B cell (primary cell): ENCODE results near the gene FA2H. TPM values are rescaled to one million over a fixed set of nuclear protein-coding genes. Genes with fewer than 3 reads are reported as not detected.

ENCODE experiments used
- ATAC-seq: fragments of 200-7000 bp; cut with Tn5 transposase; one replicate; pipeline ENCODE4 v1.10.0; 2021; ENCODE audit warnings: low read depth, mild to moderate bottlenecking, moderate number of reproducible peaks, moderate library complexity
- CTCF ChIA-PET: fragments of 350-600 bp; sonication (Branson Sonifier 250); formaldehyde crosslinking; loops from one replicate; lab custom pipeline; 2021; ENCODE audit warnings: antibody characterized with exemption, inconsistent platforms; lab: Charles Lee
- POLR2A ChIA-PET: fragments of 350-600 bp; sonication (Branson Sonifier 250); formaldehyde crosslinking; loops from one replicate; lab custom pipeline; 2021; ENCODE audit warnings: antibody characterized with exemption; lab: Charles Lee
- DNase-seq: peaks from one replicate; pipeline ENCODE4 v3.0.0; 2013
- H2AFZ ChIP-seq: 2 replicates; pipeline ENCODE4 v1.6.1; 2012; ENCODE audit warnings: mild to moderate bottlenecking, low read depth, low read length; ENCODE audit not compliant: insufficient read depth, poor library complexity, severe bottlenecking
- H3K27ac ChIP-seq, 2 donors: 1 replicate in 1 of 2; 2 replicates in 1 of 2; pipeline ENCODE4 v1.5.1; 2012 to 2013; ENCODE audit warnings: low read length in 2 of 2, mild to moderate bottlenecking in 2 of 2, moderate library complexity in 1 of 2
- H3K27me3 ChIP-seq, 4 experiments: fragments of 200-600 bp in 1 of 4; sonication (generic) in 1 of 4; replicated peaks in 1 of 4; 1 replicate in 2 of 4; 2 replicates in 2 of 4; pipeline versions ENCODE4 v1.6.1 to v1.7.0; 2013 to 2016; ENCODE audit warnings: low read length in 3 of 4, mild to moderate bottlenecking in 2 of 4, mixed read lengths in 1 of 4, moderate library complexity in 1 of 4; ENCODE audit not compliant: insufficient read depth in 4 of 4, control insufficient read depth in 3 of 4; ENCODE audit errors: control extremely low read depth in 1 of 4
- H3K36me3 ChIP-seq, 2 experiments: replicated peaks in 1 of 2; 1 replicate in 1 of 2; 2 replicates in 1 of 2; pipeline versions ENCODE4 v1.6.1 to v1.7.1; 2013; ENCODE audit warnings: low read length in 1 of 2; ENCODE audit not compliant: insufficient read depth in 2 of 2, control insufficient read depth in 1 of 2; ENCODE audit errors: control extremely low read depth in 1 of 2, extremely low read depth in 1 of 2
- H3K4me1 ChIP-seq, 2 donors: fragments of 200-600 bp in 1 of 2; sonication (generic) in 1 of 2; 1 replicate in 1 of 2; 2 replicates in 1 of 2; pipeline versions ENCODE4 v1.5.1 to v1.6.1; 2013 to 2017; ENCODE audit warnings: low read length in 2 of 2; ENCODE audit not compliant: control insufficient read depth in 2 of 2, insufficient read depth in 2 of 2
- H3K4me2 ChIP-seq: replicated peaks from 2 replicates; pipeline ENCODE3; 2012; ENCODE audit warnings: mild to moderate bottlenecking, low read depth, low read length; ENCODE audit not compliant: poor library complexity, severe bottlenecking
- H3K4me3 ChIP-seq, 5 experiments: fragments of 200-600 bp in 1 of 5; sonication (generic) in 1 of 5; 1 replicate in 3 of 5; 2 replicates in 2 of 5; pipeline versions ENCODE4 v1.5.1 to v1.7.0; 2011 to 2016; ENCODE audit warnings: low read length in 4 of 5, mild to moderate bottlenecking in 4 of 5, low read depth in 2 of 5, control low read depth in 1 of 5, moderate library complexity in 1 of 5; ENCODE audit not compliant: insufficient read depth in 1 of 5; ENCODE audit errors: control extremely low read depth in 1 of 5, extremely low read depth in 1 of 5
- H3K79me2 ChIP-seq: fragments of 200-600 bp; sonication (generic); one replicate; pipeline ENCODE4 v1.6.0; 2016; ENCODE audit warnings: low read length; ENCODE audit not compliant: control insufficient read depth, insufficient read depth
- H3K9ac ChIP-seq: fragments of 200-600 bp; sonication (generic); 2 replicates; pipeline ENCODE4 v1.6.1; 2017; ENCODE audit warnings: mild to moderate bottlenecking, low read length, moderate library complexity
- H3K9me3 ChIP-seq, 3 donors: one replicate each; pipeline versions ENCODE4 v1.6.1 to v1.7.1; 2013; ENCODE audit warnings: low read length in 2 of 3; ENCODE audit not compliant: control insufficient read depth in 2 of 3, insufficient read depth in 1 of 3; ENCODE audit errors: control extremely low read depth in 1 of 3
- H4K20me1 ChIP-seq: 2 replicates; pipeline ENCODE4 v1.6.0; 2012; ENCODE audit warnings: mild to moderate bottlenecking, low read length; ENCODE audit not compliant: insufficient read depth, control insufficient read depth, poor library complexity, severe bottlenecking
- H3K27ac Mint-ChIP-seq: one replicate; pipeline ENCODE4 v1.8.0; 2021; ENCODE audit warnings: mixed read lengths
- H3K27me3 Mint-ChIP-seq: one replicate; pipeline ENCODE4 v1.8.0; 2021; ENCODE audit warnings: mixed read lengths
- H3K4me1 Mint-ChIP-seq: one replicate; pipeline ENCODE4 v1.8.0; 2021; ENCODE audit warnings: mixed read lengths
- H3K4me3 Mint-ChIP-seq: one replicate; pipeline ENCODE4 v1.8.0; 2021; ENCODE audit warnings: mixed read lengths
- H3K9me3 Mint-ChIP-seq: one replicate; pipeline ENCODE4 v1.8.0; 2022; ENCODE audit warnings: mixed read lengths; ENCODE audit not compliant: insufficient read depth
- EZH2 ChIP-seq: IDR thresholded peaks from 2 replicates; pipeline ENCODE4 v1.6.1; 2012; ENCODE audit warnings: borderline replicate concordance, low read depth, mild to moderate bottlenecking, moderate library complexity, low read length; ENCODE audit not compliant: insufficient read depth, poor library complexity, severe bottlenecking
- WGBS: methylation state at CpG from one replicate; pipeline ENCODE4 v1.1.5; 2013; ENCODE audit warnings: missing lambda C conversion rate; ENCODE audit not compliant: insufficient coverage; 5-methylcytosine and 5-hydroxymethylcytosine counted together
- intact Hi-C: fragments of 100-400 bp; cut with micrococcal nuclease; formaldehyde crosslinking; loops from one replicate; pipeline ENCODE4 v1.10.0; 2022
- polyA minus RNA-seq: library from RNA; depleted of rRNA, polyadenylated mRNA; stranded (reverse); fragments of >200 nt; gene quantifications from 2 replicates; pipeline ENCODE4 v1.2.3, GENCODE V29; 2012
- polyA plus RNA-seq: library from polyadenylated mRNA; depleted of rRNA; stranded (reverse); fragments of >200 nt; gene quantifications from 2 replicates; pipeline ENCODE4 v1.2.3, GENCODE V29; 2012
- total RNA-seq, 2 donors: library from RNA; stranded (reverse); fragments of 120-200 nt in 1 of 2; gene quantifications; 1 replicate in 1 of 2; 2 replicates in 1 of 2; pipeline versions ENCODE4 v1.2.3 to v1.2.4, GENCODE V29; 2013 to 2022
- TF ChIP-seq, protein P1 (sequence below): fragments of 200-600 bp; IDR thresholded peaks from one replicate; pipeline ENCODE4 v1.8.0; 2022; ENCODE audit warnings: antibody characterized with exemption, mild to moderate bottlenecking

Gene FA2H
- total RNA-seq = 1.0 TPM in 2 replicates
- 0.77 TPM for total RNA-seq (2013)
- polyA plus RNA-seq = 1.1 and 3.6 TPM in 2 replicates
- polyA minus RNA-seq = 1.4 and 2.6 TPM in 2 replicates

DNA sequence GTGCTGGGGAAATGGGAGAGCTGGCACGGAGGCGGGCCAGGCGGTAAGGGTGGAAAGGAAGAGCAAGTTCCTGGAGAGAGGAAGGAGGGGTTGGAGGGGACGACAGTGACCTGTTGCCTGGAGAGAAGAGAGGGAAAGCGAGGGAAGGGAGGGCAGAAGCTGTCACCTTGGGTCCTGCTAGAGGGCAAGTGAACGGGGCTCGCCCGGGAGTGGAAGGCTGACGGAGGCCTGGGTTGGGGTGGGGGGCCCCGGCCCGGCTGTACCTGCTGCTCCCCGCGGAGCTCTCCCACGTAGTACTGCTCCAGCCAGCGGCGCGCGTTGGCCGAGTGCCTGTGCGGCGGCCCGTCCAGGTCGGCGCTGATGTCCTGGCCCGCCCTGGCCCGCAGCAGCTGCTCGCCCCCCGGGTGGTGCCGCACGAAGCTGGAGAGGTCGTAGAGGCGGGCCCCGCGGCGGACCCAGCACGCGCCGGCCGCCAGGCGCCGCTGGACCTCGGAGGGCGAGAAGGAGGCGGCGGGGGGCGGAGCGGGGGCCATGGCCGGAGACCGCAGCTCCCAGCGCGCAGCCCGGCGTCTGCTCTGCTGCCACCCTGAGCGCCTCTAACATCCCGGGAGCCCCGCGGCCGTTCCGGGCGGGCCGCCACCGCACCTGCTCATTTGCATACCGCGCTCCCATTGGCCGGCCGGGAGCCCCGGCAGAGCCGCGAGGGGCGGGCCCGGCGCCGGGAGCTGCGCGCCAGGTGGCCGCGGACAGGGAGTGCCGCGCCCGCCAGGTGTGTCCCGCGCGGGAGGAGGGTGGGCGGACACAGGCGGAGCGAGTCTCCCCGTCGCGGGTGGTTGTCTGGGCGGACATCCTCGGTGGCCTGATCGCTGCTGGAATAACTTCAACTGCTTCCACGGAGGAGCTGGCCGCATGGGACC, at the start of gene FA2H:
FA2H (minus strand) TSS at position 598 of the 917 bp plus-strand sequence; CDS start at position 533, 65 bp downstream.
- Mint-ChIP-seq H3K4me1 (peaks cover 37% of the 10 kb centered on the region), H3K4me3 (peak within 1 kb of the TSS; percentile 84), H3K27me3 (peaks cover 15% of the 10 kb centered on the region), H3K9me3 (no peaks in the 10 kb centered on the region), H3K27ac (no peak within 1 kb of the TSS)
- TF ChIP-seq, protein P1, sequence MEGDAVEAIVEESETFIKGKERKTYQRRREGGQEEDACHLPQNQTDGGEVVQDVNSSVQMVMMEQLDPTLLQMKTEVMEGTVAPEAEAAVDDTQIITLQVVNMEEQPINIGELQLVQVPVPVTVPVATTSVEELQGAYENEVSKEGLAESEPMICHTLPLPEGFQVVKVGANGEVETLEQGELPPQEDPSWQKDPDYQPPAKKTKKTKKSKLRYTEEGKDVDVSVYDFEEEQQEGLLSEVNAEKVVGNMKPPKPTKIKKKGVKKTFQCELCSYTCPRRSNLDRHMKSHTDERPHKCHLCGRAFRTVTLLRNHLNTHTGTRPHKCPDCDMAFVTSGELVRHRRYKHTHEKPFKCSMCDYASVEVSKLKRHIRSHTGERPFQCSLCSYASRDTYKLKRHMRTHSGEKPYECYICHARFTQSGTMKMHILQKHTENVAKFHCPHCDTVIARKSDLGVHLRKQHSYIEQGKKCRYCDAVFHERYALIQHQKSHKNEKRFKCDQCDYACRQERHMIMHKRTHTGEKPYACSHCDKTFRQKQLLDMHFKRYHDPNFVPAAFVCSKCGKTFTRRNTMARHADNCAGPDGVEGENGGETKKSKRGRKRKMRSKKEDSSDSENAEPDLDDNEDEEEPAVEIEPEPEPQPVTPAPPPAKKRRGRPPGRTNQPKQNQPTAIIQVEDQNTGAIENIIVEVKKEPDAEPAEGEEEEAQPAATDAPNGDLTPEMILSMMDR = peak; percentile 23
- TF ChIP-seq EZH2 = no peak
- Histone ChIP-seq H3K4me3 (peak within 1 kb of the TSS in 4 of 5 experiments; percentile 19 to 54 (median 44)), H2AFZ (peak within 1 kb of the TSS; percentile 54), H3K9ac (peak within 1 kb of the TSS; percentile 56), H3K4me1 (peaks cover 31 to 34% of the 10 kb centered on the region in 2 donors), H3K9me3 (no peaks in the 10 kb centered on the region), H3K36me3 (no peaks in the 10 kb centered on the region), H3K79me2 (no peaks in the 10 kb centered on the region), H3K27ac (no peak within 1 kb of the TSS), H4K20me1 (no peaks in the 10 kb centered on the region), H3K27me3 (peaks cover 0 to 6% (median 3%) of the 10 kb centered on the region in 4 experiments), H3K4me2 (peak within 1 kb of the TSS; percentile 86)
- DNase-seq (peak; percentile 80), ATAC-seq (peak; percentile 88)
- intact Hi-C loops = loop anchor here (5.0 kb wide), 1 partner anchor 67 kb away; no protein-coding TSS in a partner anchor
- CTCF ChIA-PET = interaction anchor here (0.7 to 1.3 kb wide), 5 partner anchors 13 to 336 kb away, joined by 3 to 5 read pairs (median 3); partner anchors contain the start of gene MLKL
- POLR2A ChIA-PET = interaction anchor here (0.6 kb wide), 2 partner anchors 135 to 140 kb away, joined by 3 to 5 read pairs; no protein-coding TSS in a partner anchor
- WGBS = under 1% methylated on average over 94 of the region's 94 CpGs
